Heart right ventricle (tissue), 16 donors: Measurements from ENCODE around the gene C3orf18. TPM values are rescaled to one million over a fixed set of nuclear protein-coding genes. Genes with fewer than 3 reads are reported as not detected.

ENCODE experiments used
- ATAC-seq, 8 donors: fragments of 200-7000 bp; cut with Tn5 transposase; one replicate each; pipeline ENCODE4 v1.9.1; 2020; ENCODE audit warnings: mild to moderate bottlenecking in 8 of 8, moderate library complexity in 8 of 8, moderate number of reproducible peaks in 1 of 8
- DNase-seq, 2 donors: peaks; one replicate each; pipeline ENCODE4 v3.0.0-alpha.2; 2020
- H3K27ac ChIP-seq, 10 donors: fragments of 200-600 bp; sonication (generic) in 2 of 10; one replicate each; pipeline versions ENCODE4 v1.5.0 to v1.8.0; 2020 to 2022; ENCODE audit warnings: mild to moderate bottlenecking in 3 of 10
- H3K27me3 ChIP-seq, 7 donors: fragments of 200-600 bp; one replicate each; pipeline ENCODE4 v1.8.0; 2021 to 2022; ENCODE audit warnings: mild to moderate bottlenecking in 2 of 7
- H3K36me3 ChIP-seq, 9 donors: fragments of 200-600 bp; sonication (generic) in 1 of 9; one replicate each; pipeline versions ENCODE4 v1.5.0 to v1.8.0; 2020 to 2022; ENCODE audit warnings: mild to moderate bottlenecking in 2 of 9
- H3K4me1 ChIP-seq, 9 donors: fragments of 200-600 bp; sonication (generic) in 1 of 9; one replicate each; pipeline versions ENCODE4 v1.5.0 to v1.8.0; 2020 to 2022; ENCODE audit warnings: mild to moderate bottlenecking in 4 of 9
- H3K4me3 ChIP-seq, 10 donors: fragments of 200-600 bp; sonication (generic) in 2 of 10; one replicate each; pipeline versions ENCODE4 v1.5.0 to v1.8.0; 2020 to 2022; ENCODE audit warnings: mild to moderate bottlenecking in 7 of 10, moderate library complexity in 2 of 10
- H3K9me3 ChIP-seq, 11 donors: fragments of 200-600 bp in 10 of 11; sonication (generic) in 2 of 11; one replicate each; pipeline versions ENCODE4 v1.5.0 to v1.8.0; 2013 to 2022; ENCODE audit warnings: mild to moderate bottlenecking in 2 of 11, control low read depth in 1 of 11, moderate library complexity in 1 of 11
- CTCF ChIP-seq, 9 donors: fragments of 200-600 bp; sonication (generic) in 2 of 9; IDR thresholded peaks; one replicate each; pipeline versions ENCODE4 v1.5.0 to v1.8.0; 2021 to 2022; ENCODE audit warnings: antibody characterized with exemption in 9 of 9, mild to moderate bottlenecking in 5 of 9, moderate library complexity in 1 of 9
- WGBS, 2 donors: extraction: QIAGEN DNeasy Blood & Tissue Kit; methylation state at CpG; one replicate each; pipeline ENCODE4 v1.1.7; 2013; ENCODE audit warnings: inconsistent platforms in 1 of 2; 5-methylcytosine and 5-hydroxymethylcytosine counted together
- intact Hi-C, 10 donors: fragments of 100-400 bp; cut with DNase I; formaldehyde crosslinking; loops; one replicate each; pipeline versions ENCODE4 v1.11.1 to v1.14.2; 2022
- polyA plus RNA-seq, 2 donors: library from polyadenylated mRNA; stranded (reverse); fragments of 200-250 nt; gene quantifications; one replicate each; pipeline ENCODE4 v1.2.3, GENCODE V29; 2013
- total RNA-seq, 10 donors: library from RNA; stranded (reverse); fragmentation: NEBNext Ultra II Directional in 3 of 10; extraction: Animal tissue kit (Norgen Biotek cat#: 25700) in 3 of 10; gene quantifications; one replicate each; pipeline versions ENCODE4 v1.2.1 to v1.2.4, GENCODE V29; 2021 to 2023
- donor health status: Arrhythmogenic right ventricular cardiomyopathy.
- donor health status: ischemic (EF 13 %, LVEDD 7.1; RV severe dilation, severe dysfunction).
- donor health status: healthy with polysubstance abuse.
- donor health status: DM: no; HTN: yes; CAD: no.
- donor health status: DM: no; HTN: no; CAD: no.
- donor health status: ischemic (EF 25% LVEDD 6.9; RV normal size, moderate dysfunction).
- donor health status: ischemic (EF 25% LVEDD 5.7; RV mildly dilated, moderate dysfunction).
- donor health status: healthy.
- donor health status: DM: yes; HTN: yes; CAD: no.
- donor health status: Ischemic cardiomyopathy.
- donor health status: ischemic (EF 35%, LVEDD 5.7; RV mildly dilated, moderate dysfunction).
- donor health status: nonischemic (EF 11% LVEDD 7.7; RV severe dilation, severe dysfunction).
- donor health status: DM: yes; HTN: yes; CAD: no.
- donor health status: PGD.
- donor health status: ischemic (EF 29% LVEDD 5.4; RV normal size, mild dysfunction).
- donor health status: nonischemic (EF 23%, LVEDD 6.1; RV moderate dilation, normal function).

Gene C3orf18
- total and polyA plus RNA-seq, 12 donors: 19.9 to 49.9 (median 41.1) TPM

GRCh38 chr3:50510325-50510724 lies 57.2 kb downstream of the C3orf18 start:
- Histone ChIP-seq H3K27me3 (peaks cover 0 to under 1% (median 0%) of the 10 kb centered on the region in 7 donors), H3K4me3 (no peak overlapping the region), H3K9me3 (no peaks in the 10 kb centered on the region), H3K27ac (no peak overlapping the region), H3K4me1 (peaks cover 0 to 5% (median 3%) of the 10 kb centered on the region in 9 donors), H3K36me3 (no peaks in the 10 kb centered on the region)
- intact Hi-C loops: no loop called here
- TF ChIP-seq CTCF (IDR thresholded peaks at IDR 0.05): no peak
- DNase-seq (no peak), ATAC-seq (no peak)
- 77 to 85% methylated on average over 2 of the region's 2 CpGs for WGBS, 2 donors

DNA sequence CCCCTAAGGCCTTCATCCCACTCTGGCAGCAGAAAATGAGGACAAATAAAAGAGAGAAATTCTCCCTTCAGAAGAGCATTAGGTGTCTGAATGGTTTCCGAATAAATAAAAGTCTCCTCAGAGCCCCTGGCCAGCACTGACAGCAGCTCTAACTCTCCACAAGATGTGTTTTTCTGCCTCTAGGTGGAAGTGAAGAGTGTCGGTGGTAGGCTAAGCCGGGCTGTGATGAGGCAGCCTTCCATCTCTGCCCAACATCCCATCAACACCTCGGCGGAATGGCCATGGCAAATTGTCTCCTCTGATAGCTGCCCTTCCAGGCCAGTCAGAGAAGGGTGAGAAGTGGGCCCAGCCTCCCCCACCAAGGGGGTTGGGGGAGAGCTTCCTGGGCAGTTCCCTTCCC lies 57.8 kb downstream of the C3orf18 start:
- Histone ChIP-seq H3K4me1 (no peaks in the 10 kb centered on the region), H3K36me3 (no peaks in the 10 kb centered on the region), H3K27me3 (peaks cover 0 to 4% (median 0%) of the 10 kb centered on the region in 7 donors), H3K4me3 (no peak overlapping the region), H3K27ac (no peak overlapping the region), H3K9me3 (no peaks in the 10 kb centered on the region)
- 51 to 59% methylated on average over 5 of the region's 5 CpGs for WGBS, 2 donors
- no peak for ATAC-seq
- no peak for TF ChIP-seq CTCF (IDR thresholded peaks at IDR 0.05)
- no peak for DNase-seq
- intact Hi-C loops: no loop called here

DNA sequence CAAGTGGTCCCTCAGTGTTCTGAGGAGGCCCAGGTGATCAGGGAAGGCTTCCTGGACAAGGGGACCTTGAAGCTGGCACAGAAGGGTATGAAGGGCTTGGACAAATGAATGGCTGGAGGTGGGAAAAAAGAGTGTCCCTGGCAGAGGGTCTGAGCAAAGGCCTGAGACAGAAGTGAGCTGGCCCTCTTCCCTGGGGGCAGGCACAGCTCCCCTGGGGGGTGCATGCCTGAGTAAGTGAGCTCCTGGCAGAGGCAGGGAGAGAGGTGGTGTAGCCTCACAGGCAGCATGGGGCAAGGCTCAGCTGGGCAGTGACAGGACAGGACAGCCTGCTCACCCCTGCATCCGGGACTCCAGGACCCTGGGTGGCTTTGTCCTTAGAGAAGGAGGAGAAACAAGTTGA lies 58.7 kb downstream of the C3orf18 start:
- DNase-seq: no peak
- no peak for TF ChIP-seq CTCF (IDR thresholded peaks at IDR 0.05)
- WGBS, 2 donors: 78% methylated on average over 1 of the region's 1 CpG

More for the DNA sequence above, 58.7 kb downstream of the C3orf18 start:
- H3K4me1 ChIP-seq: peaks cover 0 to 5% (median 0%) of the 10 kb centered on the region in 9 donors
- no peak overlapping the region for H3K27ac ChIP-seq
- H3K36me3 ChIP-seq: no peaks in the 10 kb centered on the region
- H3K27me3 ChIP-seq: peaks cover 0 to 8% (median 0%) of the 10 kb centered on the region in 7 donors
- ATAC-seq: no peak
- intact Hi-C loops: no loop called here
- no peaks in the 10 kb centered on the region for H3K9me3 ChIP-seq
- no peak overlapping the region for H3K4me3 ChIP-seq

Other genes starting within 250 kb of the C3orf18 start
- 10 to 100 TPM; 25.1 to 94.0 (median 35.2) TPM for gene HYAL2, start 245.0 kb downstream of the C3orf18 start, total RNA-seq
- 100 to 1,000 TPM in 1 of 2 donors, 10 to 100 TPM in 1; 86.5 to 135 TPM for gene HYAL2, start 245.0 kb downstream of the C3orf18 start, polyA plus RNA-seq
- 10 to 100 TPM; 23.7 to 34.9 (median 26.9) TPM for gene TUSC2, start 239.5 kb downstream of the C3orf18 start, total RNA-seq
- gene TUSC2, start 239.5 kb downstream of the C3orf18 start, polyA plus RNA-seq: 10 to 100 TPM; 27.4 to 59.1 TPM
- 10 to 100 TPM in 8 of 10 donors, 1 to 10 TPM in 2; 9.9 to 17.8 (median 11.9) TPM for gene RASSF1, start 226.9 kb downstream of the C3orf18 start, total RNA-seq
- 10 to 100 TPM; 22.1 to 59.8 TPM for gene RASSF1, start 226.9 kb downstream of the C3orf18 start, polyA plus RNA-seq
- under 1 TPM in 3 of 10 donors, not detected in 7; 0.15 to 0.65 (median 0.22) TPM for gene ZMYND10, start 222.0 kb downstream of the C3orf18 start, total RNA-seq
- under 1 TPM; 0.20 to 0.88 TPM for gene ZMYND10, start 222.0 kb downstream of the C3orf18 start, polyA plus RNA-seq
- 10 to 100 TPM; 13.0 to 23.6 (median 16.3) TPM for gene NPRL2, start 217.0 kb downstream of the C3orf18 start, total RNA-seq
- gene NPRL2, start 217.0 kb downstream of the C3orf18 start, polyA plus RNA-seq: 10 to 100 TPM; 15.5 to 29.8 TPM
- 10 to 100 TPM in 1 of 10 donors, 1 to 10 TPM in 9; 3.9 to 10.9 (median 5.6) TPM for gene CYB561D2, start 216.9 kb downstream of the C3orf18 start, total RNA-seq
- 10 to 100 TPM in 1 of 2 donors, 1 to 10 TPM in 1; 8.1 to 21.8 TPM for gene CYB561D2, start 216.9 kb downstream of the C3orf18 start, polyA plus RNA-seq
- gene TMEM115, start 208.2 kb downstream of the C3orf18 start, total RNA-seq: 10 to 100 TPM; 18.7 to 32.8 (median 24.2) TPM
- gene TMEM115, start 208.2 kb downstream of the C3orf18 start, polyA plus RNA-seq: 10 to 100 TPM; 18.1 to 47.6 TPM
- gene CACNA2D2, start 64.1 kb downstream of the C3orf18 start, total RNA-seq: 1 to 10 TPM in 9 of 10 donors, under 1 TPM in 1; 0.95 to 3.9 (median 2.6) TPM
- gene CACNA2D2, start 64.1 kb downstream of the C3orf18 start, polyA plus RNA-seq: 1 to 10 TPM in 1 of 2 donors, under 1 TPM in 1; 0.42 to 2.2 TPM
- gene HEMK1, start 1.8 kb upstream of the C3orf18 start, total RNA-seq: 10 to 100 TPM; 10.6 to 19.0 (median 14.8) TPM
- 10 to 100 TPM; 13.5 to 17.7 TPM for gene HEMK1, start 1.8 kb upstream of the C3orf18 start, polyA plus RNA-seq
- 100 to 1,000 TPM in 1 of 10 donors, 10 to 100 TPM in 6, 1 to 10 TPM in 3; 5.4 to 131 (median 24.0) TPM for gene CISH, start 44.0 kb upstream of the C3orf18 start, total RNA-seq
- gene CISH, start 44.0 kb upstream of the C3orf18 start, polyA plus RNA-seq: 10 to 100 TPM in 1 of 2 donors, 1 to 10 TPM in 1; 8.9 to 21.1 TPM
- 100 to 1,000 TPM; 278 to 496 (median 334) TPM for gene MAPKAPK3, start 49.4 kb upstream of the C3orf18 start, total RNA-seq
- gene MAPKAPK3, start 49.4 kb upstream of the C3orf18 start, polyA plus RNA-seq: 100 to 1,000 TPM; 134 to 225 TPM
- gene DOCK3, start 107.2 kb upstream of the C3orf18 start, total RNA-seq: 1 to 10 TPM; 4.3 to 6.6 (median 4.7) TPM
- gene DOCK3, start 107.2 kb upstream of the C3orf18 start, polyA plus RNA-seq: 1 to 10 TPM; 1.2 to 5.0 TPM